HG03378 (cell line): Measurements from ENCODE around the gene SLC26A3.

ENCODE experiments used
- ATAC-seq: cut with Tn5 transposase; IDR thresholded peaks from one replicate; pipeline ENCODE4 v1.9.1; 2021; ENCODE audit warnings: mild to moderate bottlenecking, moderate library complexity; ENCODE audit not compliant: unreplicated experiment

SLC26A3 gene

GRCh38 chr7:107816011-107816566, 13.1 kb upstream of the SLC26A3 start:
- ATAC-seq = no peak

- ATAC-seq = no peak
These were observed 12.3 kb upstream of the SLC26A3 start for GRCh38 chr7:107815254-107815882.

- ATAC-seq = no peak
These were observed 10.5 kb upstream of the SLC26A3 start for GRCh38 chr7:107813524-107813923.

GRCh38 chr7:107811934-107812333, 8.9 kb upstream of the SLC26A3 start:
- ATAC-seq = no peak

- no peak for ATAC-seq
These were observed 7.6 kb upstream of the SLC26A3 start for GRCh38 chr7:107810626-107811025.

GRCh38 chr7:107809179-107809578, 6.2 kb upstream of the SLC26A3 start:
- no peak for ATAC-seq

- no peak for ATAC-seq
These were observed 3.3 kb downstream of the SLC26A3 start for GRCh38 chr7:107799647-107800264.

GRCh38 chr7:107792364-107792763, 10.7 kb downstream of the SLC26A3 start:
- no peak for ATAC-seq

GRCh38 chr7:107789647-107790046, 13.4 kb downstream of the SLC26A3 start:
- no peak for ATAC-seq

GRCh38 chr7:107788662-107789061, 14.4 kb downstream of the SLC26A3 start:
- ATAC-seq = no peak

- no peak for ATAC-seq
These were observed 14.8 kb downstream of the SLC26A3 start for GRCh38 chr7:107788216-107788615.

- no peak for ATAC-seq
These were observed 17.1 kb downstream of the SLC26A3 start for GRCh38 chr7:107785926-107786325.

GRCh38 chr7:107785170-107785569, 17.9 kb downstream of the SLC26A3 start:
- ATAC-seq = no peak

- ATAC-seq = no peak
These were observed 19.4 kb downstream of the SLC26A3 start for GRCh38 chr7:107783648-107784047.

- no peak for ATAC-seq
These were observed 20.6 kb downstream of the SLC26A3 start for GRCh38 chr7:107782374-107782773.

GRCh38 chr7:107779647-107780099, 23.4 kb downstream of the SLC26A3 start:
- no peak for ATAC-seq

- no peak for ATAC-seq
These were observed 24.7 kb downstream of the SLC26A3 start for GRCh38 chr7:107778283-107778682.

- no peak for ATAC-seq
These were observed 25.3 kb downstream of the SLC26A3 start for GRCh38 chr7:107777702-107778101.

GRCh38 chr7:107773027-107773426, 30.0 kb downstream of the SLC26A3 start:
- no peak for ATAC-seq

GRCh38 chr7:107768263-107768662, 34.8 kb downstream of the SLC26A3 start:
- ATAC-seq = no peak

- no peak for ATAC-seq
These were observed 35.6 kb downstream of the SLC26A3 start for GRCh38 chr7:107767391-107767790.

- no peak for ATAC-seq
These were observed 44.4 kb downstream of the SLC26A3 start for GRCh38 chr7:107758667-107759066.
